ENCODE data around the gene APOL5. TPM values are rescaled to one million over a fixed set of nuclear protein-coding genes. Genes with fewer than 3 reads are reported as not detected.

APOL5 gene
- total RNA-seq, 2 experiments from 2014 or later, result not detected

- H3K27me3 ChIP-seq (ENCODE audit: control insufficient read depth in 1 of 2, insufficient read depth in 2 of 2, low read length in 2 of 2), result no peaks in the 10 kb centered on the region
- CTCF ChIA-PET, result no interaction called here
- intact Hi-C loops (cut with DNase I, micrococcal nuclease), result no loop called here
Measured at GRCh38 chr22:35758394-35758793, 40.7 kb downstream of the APOL5 start.

GRCh38 chr22:35761037-35761436, 43.4 kb downstream of the APOL5 start:
- Mint-ChIP-seq H3K36me3 (ENCODE audit: low read depth) (no peaks in the 10 kb centered on the region), H3K27me3 (no peaks in the 10 kb centered on the region), H3K4me1 (ENCODE audit: low read depth) (no peaks in the 10 kb centered on the region), H3K4me3 (no peak overlapping the region), H3K27ac (no peak overlapping the region), H3K9me3 (no peaks in the 10 kb centered on the region)
- Histone ChIP-seq H3K9me3 (ENCODE audit: control insufficient read depth in 1 of 2, insufficient read depth in 1 of 2, low read length in 2 of 2) (no peaks in the 10 kb centered on the region), H3K4me1 (ENCODE audit: insufficient read depth, low read length) (no peaks in the 10 kb centered on the region), H3K36me3 (ENCODE audit: insufficient read depth, low read length) (no peaks in the 10 kb centered on the region), H3K27ac (ENCODE audit: low read depth in 1 of 2, low read length in 2 of 2) (no peak overlapping the region), H3K27me3 (ENCODE audit: control insufficient read depth in 1 of 2, insufficient read depth in 2 of 2, low read length in 2 of 2) (no peaks in the 10 kb centered on the region), H3K4me3 (ENCODE audit: low read length) (no peak overlapping the region)
- POLR2A ChIA-PET, result no interaction called here
- DNase-seq, result no peak
- no peak for ATAC-seq (ENCODE audit: poor library complexity)
- no peak for TF ChIP-seq CTCF (IDR thresholded peaks at IDR 0.05)
- intact Hi-C loops (cut with DNase I, micrococcal nuclease), result loop anchor here in 1 of 2 experiments (10.0 kb wide), 1 partner anchor 154 kb away; no protein-coding TSS in a partner anchor
- CTCF ChIA-PET, result no interaction called here

More at GRCh38 chr22:35758394-35758793, 40.7 kb downstream of the APOL5 start:
- H3K27ac ChIP-seq (ENCODE audit: low read depth in 1 of 2, low read length in 2 of 2), result no peak overlapping the region
- Mint-ChIP-seq H3K4me3 (no peak overlapping the region), H3K4me1 (ENCODE audit: low read depth) (no peaks in the 10 kb centered on the region), H3K27ac (no peak overlapping the region), H3K27me3 (no peaks in the 10 kb centered on the region), H3K36me3 (ENCODE audit: low read depth) (no peaks in the 10 kb centered on the region), H3K9me3 (no peaks in the 10 kb centered on the region)
- POLR2A ChIA-PET, result no interaction called here
- no peaks in the 10 kb centered on the region for H3K4me1 ChIP-seq (ENCODE audit: insufficient read depth, low read length)
- ATAC-seq (ENCODE audit: poor library complexity) (no peak), DNase-seq (no peak)
- no peaks in the 10 kb centered on the region for H3K36me3 ChIP-seq (ENCODE audit: insufficient read depth, low read length)
- no peak overlapping the region for H3K4me3 ChIP-seq (ENCODE audit: low read length)
- no peaks in the 10 kb centered on the region for H3K9me3 ChIP-seq (ENCODE audit: control insufficient read depth in 1 of 2, insufficient read depth in 1 of 2, low read length in 2 of 2)
- no peak for TF ChIP-seq CTCF (IDR thresholded peaks at IDR 0.05)

DNA sequence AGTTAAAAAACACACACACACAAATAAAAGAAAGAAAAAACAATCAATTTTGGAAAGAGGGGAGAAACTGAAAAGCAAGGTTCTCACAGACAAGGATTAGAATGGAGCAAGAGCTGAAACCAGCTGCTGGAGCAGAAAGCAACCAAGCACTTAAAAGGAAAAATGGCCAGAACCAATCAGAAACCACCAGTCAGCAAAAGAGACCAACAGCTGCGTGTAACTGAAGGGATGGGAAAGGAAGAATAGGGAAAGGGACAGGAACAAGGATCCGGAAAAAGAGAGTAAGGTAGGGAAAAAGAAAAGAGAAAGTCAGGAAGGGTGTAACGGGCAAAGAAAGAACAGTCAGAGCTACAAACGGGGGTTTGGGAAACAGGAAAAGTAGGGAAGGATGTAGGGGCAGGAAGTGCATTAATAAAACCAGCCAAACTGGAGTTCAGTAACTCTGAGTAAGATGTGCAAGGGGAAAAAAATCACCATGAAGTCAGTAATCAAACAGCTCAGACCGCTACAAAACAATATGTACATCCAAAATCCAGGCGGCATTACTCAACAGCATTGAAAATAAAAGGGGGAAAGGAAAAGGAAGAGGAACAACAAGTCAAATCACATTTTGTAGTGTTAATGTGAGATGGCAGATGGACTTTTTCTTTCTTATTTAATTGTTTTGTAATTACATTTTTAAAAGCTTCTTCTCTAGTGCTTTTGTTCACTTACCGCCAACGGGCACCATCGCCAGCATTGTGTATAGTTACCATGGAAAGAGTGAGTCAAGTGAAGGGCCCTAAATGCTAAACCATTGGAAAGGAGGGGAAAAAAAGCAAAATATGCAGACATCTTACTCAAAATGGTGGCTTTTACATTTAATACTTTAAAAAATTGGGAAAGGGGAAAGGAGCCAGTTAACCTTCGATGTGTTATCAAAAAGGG, 49.2 kb downstream of the APOL5 start:
- no peaks in the 10 kb centered on the region for H3K36me3 Mint-ChIP-seq (ENCODE audit: low read depth)
- Histone ChIP-seq H3K36me3 (ENCODE audit: insufficient read depth, low read length) (no peaks in the 10 kb centered on the region), H3K4me3 (ENCODE audit: low read length) (no peak overlapping the region), H3K4me1 (ENCODE audit: insufficient read depth, low read length) (no peaks in the 10 kb centered on the region), H3K27me3 (ENCODE audit: control insufficient read depth in 1 of 2, insufficient read depth in 2 of 2, low read length in 2 of 2) (no peaks in the 10 kb centered on the region), H3K9me3 (ENCODE audit: control insufficient read depth in 1 of 2, insufficient read depth in 1 of 2, low read length in 2 of 2) (no peaks in the 10 kb centered on the region), H3K27ac (ENCODE audit: low read depth in 1 of 2, low read length in 2 of 2) (no peak overlapping the region)
- DNase-seq, result no peak
- TF ChIP-seq CTCF (IDR thresholded peaks at IDR 0.05), result no peak
- no peaks in the 10 kb centered on the region for H3K27me3 Mint-ChIP-seq
- no peak for ATAC-seq (ENCODE audit: poor library complexity)
- H3K4me3 Mint-ChIP-seq, result no peak overlapping the region
- intact Hi-C loops (cut with DNase I, micrococcal nuclease), result loop anchor here in 1 of 2 experiments (10.0 kb wide), 1 partner anchor 148 kb away; no protein-coding TSS in a partner anchor
- ChIA-PET CTCF (no interaction called here), POLR2A (no interaction called here)
- H3K9me3 Mint-ChIP-seq, result no peaks in the 10 kb centered on the region
- H3K27ac Mint-ChIP-seq, result no peak overlapping the region
- H3K4me1 Mint-ChIP-seq (ENCODE audit: low read depth), result no peaks in the 10 kb centered on the region
